Fibroblast of villous mesenchyme (primary cell): ENCODE data around the gene GLIS1. TPM values are rescaled to one million over a fixed set of nuclear protein-coding genes. Genes with fewer than 3 reads are reported as not detected.
A peak's percentile ranks its signal among the peaks of the same experiment; 100 is the strongest.

Experiments
- DNase-seq: peaks from one replicate; pipeline ENCODE4 v3.0.0-alpha.2; 2010; ENCODE audit warnings: low read depth
- H3K4me3 ChIP-seq: 2 replicates; pipeline ENCODE4 v1.5.1; 2011; ENCODE audit warnings: low read depth, mild to moderate bottlenecking, low read length
- CTCF ChIP-seq: IDR thresholded peaks from 2 replicates; pipeline ENCODE4 v1.5.1; 2012; ENCODE audit warnings: low read depth, mild to moderate bottlenecking, low read length; ENCODE audit not compliant: insufficient read depth
- total RNA-seq: library from RNA; depleted of rRNA; stranded (reverse); fragments of >200 nt; gene quantifications from 2 replicates; pipeline ENCODE4 v1.2.3, GENCODE V29; 2012

GLIS1 gene
- total RNA-seq, 1 donor: 0.43 TPM

- no peak for DNase-seq
- H3K4me3 ChIP-seq: no peak overlapping the region
- no peak for TF ChIP-seq CTCF
These were observed 16.9 kb downstream of the GLIS1 start for GRCh38 chr1:53722025-53722424.

- TF ChIP-seq CTCF: no peak
- no peak for DNase-seq
- H3K4me3 ChIP-seq: no peak overlapping the region
These were observed 17.9 kb downstream of the GLIS1 start for GRCh38 chr1:53721088-53721487.

- no peak for DNase-seq
- no peak overlapping the region for H3K4me3 ChIP-seq
- TF ChIP-seq CTCF: no peak
These were observed 19.5 kb downstream of the GLIS1 start for GRCh38 chr1:53719469-53719868.

- no peak for DNase-seq
- TF ChIP-seq CTCF: no peak
These were observed 20.5 kb downstream of the GLIS1 start for GRCh38 chr1:53718443-53718842.

GRCh38 chr1:53717025-53717804, 21.7 kb downstream of the GLIS1 start:
- TF ChIP-seq CTCF: no peak
- no peak for DNase-seq
- no peak overlapping the region for H3K4me3 ChIP-seq

More at GRCh38 chr1:53718443-53718842, 20.5 kb downstream of the GLIS1 start:
- no peak overlapping the region for H3K4me3 ChIP-seq

- DNase-seq: no peak
- no peak overlapping the region for H3K4me3 ChIP-seq
- TF ChIP-seq CTCF: no peak
These were observed 22.8 kb downstream of the GLIS1 start for GRCh38 chr1:53716150-53716549.

- H3K4me3 ChIP-seq: no peak overlapping the region
These were observed 23.5 kb downstream of the GLIS1 start for GRCh38 chr1:53715478-53715877.

More at GRCh38 chr1:53715478-53715877, 23.5 kb downstream of the GLIS1 start:
- peak; percentile 32 for DNase-seq
- TF ChIP-seq CTCF: peak; percentile 54
